ENCODE results near the gene TMEM248. TPM values are rescaled to one million over a fixed set of nuclear protein-coding genes. Genes with fewer than 3 reads are reported as not detected.
"Not testable (repeated sequence)": the region's sequence is repeated elsewhere in the genome, so short reads cannot be mapped to it uniquely, and the experiment has no call there.

Gene TMEM248
- total RNA-seq, 1 donor from 2014 or later: 46.9 TPM

DNA sequence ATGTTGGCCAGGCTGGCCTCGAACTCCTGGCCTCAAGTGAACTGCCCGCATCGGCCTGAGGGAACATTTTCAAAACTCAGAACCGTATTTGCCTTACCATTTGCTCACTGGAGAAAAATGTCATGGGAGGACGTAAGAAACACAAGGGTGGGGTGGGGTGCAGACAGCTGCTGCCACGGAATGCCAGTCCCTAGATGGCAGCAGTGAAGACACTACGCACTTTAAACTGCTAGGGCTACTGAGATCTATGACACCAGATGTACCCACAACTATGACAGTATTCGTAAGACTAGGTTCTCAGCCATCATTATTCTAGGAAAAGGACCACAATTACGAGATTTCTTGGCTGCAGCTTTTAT, 73.6 kb downstream of the TMEM248 start:
- DNase-seq (ENCODE audit: low spot score in 2 of 2): not testable (repeated sequence)

GRCh38 chr7:66995050-66995776, 74.2 kb downstream of the TMEM248 start, which contains the start of gene SBDS:
Gene SBDS, minus strand, starts transcription at chr7:66995586. Its CDS starts 169 bp downstream, at chr7:66995417.
- DNase-seq (ENCODE audit: low spot score in 2 of 2): peak; percentile 47 to 62
- FAIRE-seq: peak; percentile 97

More for the DNA sequence above, 73.6 kb downstream of the TMEM248 start:
- FAIRE-seq: not testable (repeated sequence)

- DNase-seq (ENCODE audit: low spot score in 2 of 2) (peak; percentile 58 to 64), FAIRE-seq (peak; percentile 96)
Observed at GRCh38 chr7:66996444-66997191, 75.6 kb downstream of the TMEM248 start, which contains the start of gene TYW1. Gene TYW1, plus strand, starts transcription at chr7:66996833. Its CDS starts 146 bp downstream, at chr7:66996979.

DNA sequence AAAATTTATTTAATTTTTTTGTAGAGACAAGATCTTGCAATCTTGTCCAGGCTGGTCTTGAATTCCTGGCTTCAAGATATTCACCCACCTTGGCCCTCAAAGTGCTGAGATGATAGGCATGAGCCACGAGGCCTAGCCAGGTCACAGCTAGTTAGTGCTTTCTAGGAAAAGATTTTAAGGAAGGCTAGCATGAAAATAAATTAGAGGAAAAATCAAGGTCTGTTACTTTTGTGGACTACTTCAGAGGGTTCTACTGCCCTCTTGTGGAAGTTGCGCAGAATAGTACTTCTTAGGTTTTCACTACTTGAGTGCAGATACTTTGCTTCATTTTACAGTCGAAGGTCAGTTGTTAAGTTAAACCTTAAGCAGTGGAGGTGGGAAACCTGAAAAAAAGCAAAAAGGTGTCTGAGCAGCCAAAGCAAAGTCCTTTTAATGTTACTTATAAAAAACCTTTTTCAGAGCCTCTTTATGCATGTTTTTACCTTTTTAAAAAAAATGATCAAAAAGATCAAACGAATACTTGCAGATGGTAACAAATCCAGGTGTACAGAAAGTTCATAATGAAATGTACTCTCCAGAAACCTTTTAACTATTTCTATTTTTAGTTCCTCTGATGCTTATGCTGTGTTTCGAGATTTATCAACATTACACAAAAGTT, 79.7 kb downstream of the TMEM248 start:
- not testable (repeated sequence) for DNase-seq (ENCODE audit: low spot score in 2 of 2)
- FAIRE-seq: peak; percentile 15

DNA sequence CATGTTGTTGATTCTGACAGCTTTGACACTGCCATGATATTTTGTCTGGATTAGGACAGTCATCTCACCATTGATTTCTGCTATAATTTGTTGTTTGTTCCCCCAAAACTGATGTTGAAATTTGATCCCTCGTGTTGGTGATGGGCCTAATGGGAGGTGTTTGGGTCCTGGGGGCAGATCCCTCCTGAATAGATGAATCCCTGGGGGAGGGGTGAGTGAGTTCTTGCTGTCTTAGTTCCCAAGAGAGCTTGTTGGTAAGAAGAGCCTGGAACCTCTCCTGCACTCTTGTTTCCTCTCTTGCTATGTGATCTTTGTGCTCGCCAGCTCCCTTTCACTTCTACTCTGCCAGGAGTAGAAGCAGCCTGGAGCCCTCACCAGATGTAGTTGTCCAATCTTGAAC, 83.1 kb downstream of the TMEM248 start:
- not testable (repeated sequence) for DNase-seq (ENCODE audit: low spot score in 2 of 2); FAIRE-seq

GRCh38 chr7:67006965-67007364, 85.9 kb downstream of the TMEM248 start:
- no peak for FAIRE-seq

More at GRCh38 chr7:67006965-67007364, 85.9 kb downstream of the TMEM248 start:
- no peak for DNase-seq (ENCODE audit: low spot score in 2 of 2)

Small RNAs within 50 kb of the gene (small RNA-seq; reads per million reads assigned to genes)
- gene RF00017: not detected
- gene RN7SL43P: not detected
- gene RNU6-1254P: not detected

Other genes with a start within 250 kb of the TMEM248 start
- gene RABGEF1, start 180.5 kb upstream of the TMEM248 start, total RNA-seq: 71.3 TPM
- 55.0 TPM for gene SBDS, start 74.4 kb downstream of the TMEM248 start, total RNA-seq
- 14.3 TPM for gene TYW1, start 75.6 kb downstream of the TMEM248 start, total RNA-seq

Measured in frontal cortex (tissue), 4 donors.